ENCODE measurements around the gene C1QTNF6.

DNA sequence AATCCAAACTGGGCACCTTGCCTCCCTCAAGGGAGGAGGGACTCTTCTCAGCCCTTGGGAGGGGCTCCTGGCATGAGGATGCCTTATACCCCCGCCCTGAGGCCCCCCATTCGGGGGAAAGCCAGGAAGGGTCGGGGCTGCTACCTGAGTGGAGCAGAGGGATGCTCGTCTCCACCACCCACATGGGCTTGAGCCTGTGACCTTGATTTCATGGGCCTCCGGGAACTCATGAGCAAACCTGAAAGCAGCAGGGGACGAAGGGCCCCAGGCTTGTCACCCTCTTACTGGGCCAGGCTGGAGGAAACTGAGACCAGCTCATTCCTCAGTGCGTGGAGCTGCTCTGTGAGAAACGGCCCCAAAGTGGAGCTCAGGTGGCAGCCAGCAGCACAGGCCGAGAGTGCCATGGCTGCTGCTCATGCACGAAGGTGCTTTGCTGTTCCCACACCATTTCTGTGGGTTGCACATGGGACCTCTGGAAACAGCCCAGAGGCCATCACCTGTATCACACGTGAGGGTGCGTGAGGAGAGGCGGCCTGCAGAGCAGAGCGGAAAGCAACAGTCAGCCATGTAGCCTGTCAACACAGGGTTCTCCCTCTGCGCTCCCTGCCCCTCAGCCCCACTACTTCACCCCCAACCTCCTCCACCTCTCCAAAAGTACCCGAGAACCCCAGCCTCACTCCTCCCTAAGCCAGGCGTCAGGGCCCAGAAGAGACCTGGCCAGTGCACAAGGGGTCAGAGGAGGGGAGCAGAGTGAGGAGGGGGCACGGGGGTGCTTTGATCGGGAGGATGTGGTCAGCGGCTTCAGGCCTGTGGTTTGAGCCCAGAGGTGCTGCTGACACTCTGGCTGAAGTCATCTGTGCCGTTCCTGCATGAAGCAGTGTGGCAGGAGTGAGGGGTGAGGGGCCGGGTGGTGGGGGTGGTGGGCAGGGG is 24.2 kb downstream of the C1QTNF6 start:
- no peak for TF ChIP-seq CTCF (IDR thresholded peaks at IDR 0.05; ENCODE audit: insufficient read depth, low read length)
- TF ChIP-seq POLR2AphosphoS5 (IDR thresholded peaks at IDR 0.05; ENCODE audit: low read depth), result no peak
- TF ChIP-seq SPI1 (IDR thresholded peaks at IDR 0.05; ENCODE audit: borderline replicate concordance, low read depth), result no peak
- TF ChIP-seq GABPA (IDR thresholded peaks at IDR 0.05; ENCODE audit: low read depth), result no peak
